ENCODE results near the gene SACM1L.
"Not testable (repeated sequence)": the region's sequence is repeated elsewhere in the genome, so short reads cannot be mapped to it uniquely, and the experiment has no call there.

SACM1L gene

DNA sequence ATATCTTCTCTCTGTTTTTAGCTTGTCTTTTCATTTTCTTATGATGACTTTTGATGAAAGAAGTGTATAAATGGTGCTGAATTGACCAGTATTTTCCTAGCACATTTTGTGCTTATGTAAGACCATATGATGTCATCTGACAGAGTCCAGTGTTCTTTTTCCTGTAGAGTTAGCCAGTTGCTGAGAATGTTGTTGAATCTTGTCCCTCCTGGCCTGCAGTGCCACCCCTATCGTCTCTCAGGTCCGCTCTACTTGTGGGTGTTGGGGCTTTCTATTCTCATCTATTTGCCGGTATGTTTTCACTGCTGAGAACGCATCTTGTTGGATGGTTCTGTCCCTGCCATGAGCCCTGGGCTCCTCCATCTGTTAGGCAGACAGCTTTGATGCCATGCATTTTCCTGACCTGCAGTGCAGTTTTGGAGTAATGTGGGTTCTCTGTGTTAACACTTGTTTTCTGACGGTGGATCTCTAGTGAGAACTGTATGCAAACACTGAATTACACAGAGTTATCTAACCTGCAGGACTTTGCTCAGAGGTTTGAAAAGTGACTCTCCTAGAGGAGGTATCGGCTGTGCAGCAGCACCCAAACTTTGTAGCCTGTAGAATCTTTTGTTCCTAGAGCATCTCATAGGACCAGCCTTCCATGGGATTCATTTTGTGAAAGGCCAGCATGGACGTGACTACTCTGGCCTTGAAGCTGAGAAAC is 62.5 kb downstream of the SACM1L start:
- Histone ChIP-seq H3K79me2 (no peaks in the 10 kb centered on the region), H3K27me3 (ENCODE audit: control insufficient read depth, insufficient read depth, low read length) (no peaks in the 10 kb centered on the region), H3K36me3 (ENCODE audit: control insufficient read depth, insufficient read depth, low read length) (no peaks in the 10 kb centered on the region), H3K9ac (no peak overlapping the region), H3K9me3 (ENCODE audit: control insufficient read depth, low read length) (no peaks in the 10 kb centered on the region), H3K4me1 (no peaks in the 10 kb centered on the region), H3K4me2 (ENCODE audit: low read length) (no peak overlapping the region), H3K4me3 (ENCODE audit: low read depth, low read length) (no peak overlapping the region), H3K27ac (no peak overlapping the region), H2AFZ (no peak overlapping the region)
- TF ChIP-seq, protein P1, sequence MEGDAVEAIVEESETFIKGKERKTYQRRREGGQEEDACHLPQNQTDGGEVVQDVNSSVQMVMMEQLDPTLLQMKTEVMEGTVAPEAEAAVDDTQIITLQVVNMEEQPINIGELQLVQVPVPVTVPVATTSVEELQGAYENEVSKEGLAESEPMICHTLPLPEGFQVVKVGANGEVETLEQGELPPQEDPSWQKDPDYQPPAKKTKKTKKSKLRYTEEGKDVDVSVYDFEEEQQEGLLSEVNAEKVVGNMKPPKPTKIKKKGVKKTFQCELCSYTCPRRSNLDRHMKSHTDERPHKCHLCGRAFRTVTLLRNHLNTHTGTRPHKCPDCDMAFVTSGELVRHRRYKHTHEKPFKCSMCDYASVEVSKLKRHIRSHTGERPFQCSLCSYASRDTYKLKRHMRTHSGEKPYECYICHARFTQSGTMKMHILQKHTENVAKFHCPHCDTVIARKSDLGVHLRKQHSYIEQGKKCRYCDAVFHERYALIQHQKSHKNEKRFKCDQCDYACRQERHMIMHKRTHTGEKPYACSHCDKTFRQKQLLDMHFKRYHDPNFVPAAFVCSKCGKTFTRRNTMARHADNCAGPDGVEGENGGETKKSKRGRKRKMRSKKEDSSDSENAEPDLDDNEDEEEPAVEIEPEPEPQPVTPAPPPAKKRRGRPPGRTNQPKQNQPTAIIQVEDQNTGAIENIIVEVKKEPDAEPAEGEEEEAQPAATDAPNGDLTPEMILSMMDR (IDR thresholded peaks at IDR 0.05), result no peak

DNA sequence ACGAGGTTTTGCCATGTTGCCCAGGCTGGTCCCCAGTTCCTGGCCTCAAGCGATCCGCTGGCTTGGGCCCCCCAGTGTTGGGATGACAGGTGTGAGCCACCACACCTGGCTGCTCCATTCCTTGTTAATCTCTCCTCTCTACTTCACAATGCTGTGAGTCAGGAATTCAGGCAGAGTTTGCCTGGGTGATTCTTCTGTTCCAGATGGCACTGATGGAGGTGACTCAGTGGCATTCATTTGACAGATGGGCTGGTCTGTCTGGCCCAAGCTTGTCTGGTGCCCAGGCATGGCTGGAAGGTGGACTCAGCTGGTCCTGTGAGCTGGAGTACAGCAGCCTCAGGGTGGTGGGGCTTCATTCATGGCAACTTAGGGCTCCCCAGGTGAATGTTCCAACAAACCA is 63.9 kb downstream of the SACM1L start:
- Histone ChIP-seq H2AFZ (no peak overlapping the region), H3K79me2 (no peaks in the 10 kb centered on the region), H3K4me2 (ENCODE audit: low read length) (no peak overlapping the region), H3K27ac (no peak overlapping the region), H3K9me3 (ENCODE audit: control insufficient read depth, low read length) (no peaks in the 10 kb centered on the region), H3K4me1 (no peaks in the 10 kb centered on the region), H3K27me3 (ENCODE audit: control insufficient read depth, insufficient read depth, low read length) (no peaks in the 10 kb centered on the region), H3K36me3 (ENCODE audit: control insufficient read depth, insufficient read depth, low read length) (no peaks in the 10 kb centered on the region), H3K9ac (no peak overlapping the region), H3K4me3 (ENCODE audit: low read depth, low read length) (no peak overlapping the region)
- TF ChIP-seq, protein P1 (IDR thresholded peaks at IDR 0.05), result no peak

- TF ChIP-seq, protein P1 (IDR thresholded peaks at IDR 0.05), result no peak
Measured at GRCh38 chr3:45754461-45754860, 65.3 kb downstream of the SACM1L start.

DNA sequence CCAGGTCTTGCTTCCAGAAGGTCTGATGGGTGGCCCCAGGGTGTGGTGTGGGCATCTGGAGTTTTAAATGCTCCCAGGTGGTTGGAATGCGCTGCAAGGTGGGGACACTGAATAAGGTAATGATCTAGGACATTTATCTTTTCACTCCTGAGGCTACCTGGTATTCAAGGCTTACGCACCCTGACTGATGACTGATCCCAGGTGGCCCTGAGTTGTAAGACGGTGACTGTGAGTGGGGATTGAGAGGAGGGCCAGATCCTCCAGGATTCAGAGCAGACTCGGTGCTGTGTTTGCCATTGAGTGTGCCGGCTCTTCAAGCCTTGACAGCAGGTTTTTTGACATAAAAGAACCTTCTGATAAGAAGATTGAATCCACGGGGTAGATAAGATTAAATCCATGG is 66.9 kb downstream of the SACM1L start:
- Histone ChIP-seq H3K9ac (no peak overlapping the region), H3K4me2 (ENCODE audit: low read length) (no peak overlapping the region), H3K27me3 (ENCODE audit: control insufficient read depth, insufficient read depth, low read length) (no peaks in the 10 kb centered on the region), H3K4me1 (no peaks in the 10 kb centered on the region), H3K4me3 (ENCODE audit: low read depth, low read length) (no peak overlapping the region), H3K79me2 (no peaks in the 10 kb centered on the region), H3K27ac (no peak overlapping the region), H2AFZ (no peak overlapping the region), H3K36me3 (ENCODE audit: control insufficient read depth, insufficient read depth, low read length) (no peaks in the 10 kb centered on the region), H3K9me3 (ENCODE audit: control insufficient read depth, low read length) (no peaks in the 10 kb centered on the region)
- TF ChIP-seq, protein P1 (IDR thresholded peaks at IDR 0.05), result no peak

More at GRCh38 chr3:45754461-45754860, 65.3 kb downstream of the SACM1L start:
- Histone ChIP-seq H3K36me3 (ENCODE audit: control insufficient read depth, insufficient read depth, low read length) (no peaks in the 10 kb centered on the region), H3K4me1 (no peaks in the 10 kb centered on the region), H3K4me2 (ENCODE audit: low read length) (no peak overlapping the region), H3K27me3 (ENCODE audit: control insufficient read depth, insufficient read depth, low read length) (no peaks in the 10 kb centered on the region), H2AFZ (no peak overlapping the region), H3K27ac (no peak overlapping the region), H3K9ac (no peak overlapping the region), H3K9me3 (ENCODE audit: control insufficient read depth, low read length) (no peaks in the 10 kb centered on the region), H3K79me2 (no peaks in the 10 kb centered on the region), H3K4me3 (ENCODE audit: low read depth, low read length) (no peak overlapping the region)

DNA sequence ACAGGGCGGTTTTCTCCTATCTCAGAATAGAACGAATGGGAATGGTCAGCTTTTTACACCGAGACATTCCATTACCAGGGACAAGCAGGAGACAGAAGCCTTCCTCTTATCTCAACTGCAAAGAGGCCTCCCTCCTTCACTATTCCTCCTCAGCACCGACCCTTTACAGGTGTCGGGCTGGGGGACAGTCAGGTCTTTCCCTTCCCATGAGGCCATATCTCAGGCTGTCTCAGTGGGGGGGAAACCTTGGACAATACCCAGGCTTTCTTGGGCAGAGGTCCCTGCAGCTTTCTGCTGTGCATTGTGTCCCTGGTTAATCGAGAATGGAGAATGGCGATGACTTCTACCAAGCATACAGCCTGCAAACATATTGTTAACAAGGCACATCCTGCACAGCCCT is 67.9 kb downstream of the SACM1L start:
- H3K4me3 ChIP-seq (ENCODE audit: low read depth, low read length); H3K9me3 ChIP-seq (ENCODE audit: control insufficient read depth, low read length); H3K36me3 ChIP-seq (ENCODE audit: control insufficient read depth, insufficient read depth, low read length); H3K79me2 ChIP-seq; H3K4me2 ChIP-seq (ENCODE audit: low read length); H3K27me3 ChIP-seq (ENCODE audit: control insufficient read depth, insufficient read depth, low read length); H3K9ac ChIP-seq; H2AFZ ChIP-seq; H3K4me1 ChIP-seq; H3K27ac ChIP-seq: not testable (repeated sequence)
